ENCODE measurements around the gene SMYD3. TPM values are rescaled to one million over a fixed set of nuclear protein-coding genes. Genes with fewer than 3 reads are reported as not detected.

Gene SMYD3
- total and polyA plus RNA-seq, 2 of the 13 experiments (the other 11 are each of a cell fraction or from before 2014, with no cell fraction given): 27.7 to 35.8 TPM

- WGBS (ENCODE audit: low lambda C conversion rate): 50% methylated on average over 3 of the region's 3 CpGs
- H3K9me3 ChIP-seq (ENCODE audit: low read length): no peaks in the 10 kb centered on the region
- POLR2A ChIA-PET: no interaction called here
- no peaks in the 10 kb centered on the region for H3K79me2 ChIP-seq (ENCODE audit: insufficient read depth, low read length)
- FAIRE-seq: no peak
- in situ Hi-C loops (cut with HindIII; ENCODE audit: extremely low pct_ligation_motif_present, low pct_unique_long_range_greater_than_20kb) (no loop called here), intact Hi-C loops (cut with micrococcal nuclease; ENCODE audit: unreplicated experiment) (no loop called here)
- H3K36me3 ChIP-seq (replicated peaks in 1 of 2; ENCODE audit: control insufficient read depth in 1 of 2, insufficient read depth in 2 of 2, low read length in 2 of 2): no peaks in the 10 kb centered on the region
- no peak overlapping the region for H3K4me3 ChIP-seq (replicated peaks in 1 of 3; ENCODE audit: insufficient read depth in 1 of 3, low read depth in 2 of 3, low read length in 3 of 3)
- BruUV-seq (replicated peaks): no TSS peak
- no peak for ATAC-seq
- H3K4me1 ChIP-seq (ENCODE audit: insufficient read depth, low read length): no peaks in the 10 kb centered on the region; the same call in 1 of the 2 replicates
- H3K27me3 ChIP-seq (ENCODE audit: control insufficient read depth in 1 of 2, insufficient read depth in 2 of 2, low read length in 2 of 2): no peaks in the 10 kb centered on the region
- no peak overlapping the region for H3K9ac ChIP-seq (ENCODE audit: insufficient read depth, low read depth, low read length)
- no peak overlapping the region for H3K27ac ChIP-seq (ENCODE audit: extremely low read length, insufficient read depth, low read length)
- no peak overlapping the region for H2AFZ ChIP-seq (ENCODE audit: low read length)
- DNase-seq (ENCODE audit: low spot score): no peak
- H3K4me2 ChIP-seq (ENCODE audit: low read depth, low read length): no peak overlapping the region
- CTCF ChIA-PET (ENCODE audit: low intra/inter-chr PET ratio, low total read pairs): no interaction called here
- H4K20me1 ChIP-seq (ENCODE audit: insufficient read depth, low read length): no peaks in the 10 kb centered on the region
- TF ChIP-seq, protein P1, sequence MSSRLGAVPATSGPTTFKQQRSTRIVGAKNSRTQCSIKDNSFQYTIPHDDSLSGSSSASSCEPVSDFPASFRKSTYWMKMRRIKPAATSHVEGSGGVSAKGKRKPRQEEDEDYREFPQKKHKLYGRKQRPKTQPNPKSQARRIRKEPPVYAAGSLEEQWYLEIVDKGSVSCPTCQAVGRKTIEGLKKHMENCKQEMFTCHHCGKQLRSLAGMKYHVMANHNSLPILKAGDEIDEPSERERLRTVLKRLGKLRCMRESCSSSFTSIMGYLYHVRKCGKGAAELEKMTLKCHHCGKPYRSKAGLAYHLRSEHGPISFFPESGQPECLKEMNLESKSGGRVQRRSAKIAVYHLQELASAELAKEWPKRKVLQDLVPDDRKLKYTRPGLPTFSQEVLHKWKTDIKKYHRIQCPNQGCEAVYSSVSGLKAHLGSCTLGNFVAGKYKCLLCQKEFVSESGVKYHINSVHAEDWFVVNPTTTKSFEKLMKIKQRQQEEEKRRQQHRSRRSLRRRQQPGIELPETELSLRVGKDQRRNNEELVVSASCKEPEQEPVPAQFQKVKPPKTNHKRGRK (CRISPR knock-in tag; IDR thresholded peaks at IDR 0.05): no peak
- no peak for TF ChIP-seq ARHGAP35 (CRISPR knock-in tag; IDR thresholded peaks at IDR 0.05; ENCODE audit: borderline replicate concordance)
These were observed 789.5 kb downstream of the SMYD3 start for GRCh38 chr1:245717611-245718010.

DNA sequence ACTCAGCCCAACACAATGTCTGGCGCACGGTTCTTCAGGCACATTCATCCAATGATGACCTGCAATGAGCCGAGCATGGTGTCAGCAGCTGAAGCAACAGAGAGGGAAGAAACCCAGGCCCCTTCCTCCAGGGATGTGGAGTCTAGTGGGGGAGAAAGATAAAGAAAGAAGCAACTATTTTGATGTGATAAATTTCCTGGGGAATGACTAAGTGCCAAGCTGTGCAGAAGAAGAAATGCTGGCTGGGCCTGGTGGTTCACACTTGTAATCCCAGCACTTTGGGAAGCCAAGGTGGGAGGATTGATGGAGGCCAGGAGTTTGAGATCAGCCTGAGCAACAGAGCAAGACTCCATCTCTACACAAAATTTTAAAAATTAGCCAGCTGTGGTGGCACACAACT lies 790.5 kb downstream of the SMYD3 start:
- 77% methylated on average over 3 of the region's 3 CpGs for WGBS (ENCODE audit: low lambda C conversion rate)
- H3K4me1 ChIP-seq (ENCODE audit: insufficient read depth, low read length): no peaks in the 10 kb centered on the region; the same call in 1 of the 2 replicates
- ChIA-PET POLR2A (no interaction called here), CTCF (ENCODE audit: low intra/inter-chr PET ratio, low total read pairs) (no interaction called here)
- H3K4me3 ChIP-seq (replicated peaks in 1 of 3; ENCODE audit: insufficient read depth in 1 of 3, low read depth in 2 of 3, low read length in 3 of 3): no peak overlapping the region
- no peaks in the 10 kb centered on the region for H3K79me2 ChIP-seq (ENCODE audit: insufficient read depth, low read length)
- no TSS peak for BruUV-seq (replicated peaks)
- ATAC-seq: no peak
- intact Hi-C loops (cut with micrococcal nuclease; ENCODE audit: unreplicated experiment) (no loop called here), in situ Hi-C loops (cut with HindIII; ENCODE audit: extremely low pct_ligation_motif_present, low pct_unique_long_range_greater_than_20kb) (no loop called here)
- no peak overlapping the region for H2AFZ ChIP-seq (ENCODE audit: low read length)
- H3K4me2 ChIP-seq (ENCODE audit: low read depth, low read length): no peak overlapping the region
- H4K20me1 ChIP-seq (ENCODE audit: insufficient read depth, low read length): no peaks in the 10 kb centered on the region
- no peaks in the 10 kb centered on the region for H3K9me3 ChIP-seq (ENCODE audit: low read length)
- H3K27me3 ChIP-seq (ENCODE audit: control insufficient read depth in 1 of 2, insufficient read depth in 2 of 2, low read length in 2 of 2): no peaks in the 10 kb centered on the region
- H3K36me3 ChIP-seq (replicated peaks in 1 of 2; ENCODE audit: control insufficient read depth in 1 of 2, insufficient read depth in 2 of 2, low read length in 2 of 2): no peaks in the 10 kb centered on the region
- H3K27ac ChIP-seq (ENCODE audit: extremely low read length, insufficient read depth, low read length): no peak overlapping the region
- no peak for DNase-seq (ENCODE audit: low spot score)
- no peak overlapping the region for H3K9ac ChIP-seq (ENCODE audit: insufficient read depth, low read depth, low read length)
- no peak for FAIRE-seq
- no peak for TF ChIP-seq ZNF253 (CRISPR knock-in tag; IDR thresholded peaks at IDR 0.05; ENCODE audit: borderline replicate concordance)
- TF ChIP-seq ZNF160 (CRISPR knock-in tag; IDR thresholded peaks at IDR 0.05): no peak
- no peak for TF ChIP-seq ZNF367 (CRISPR knock-in tag; IDR thresholded peaks at IDR 0.05; ENCODE audit: borderline replicate concordance)
- no peak for TF ChIP-seq MNT (IDR thresholded peaks at IDR 0.05)
- no peak for TF ChIP-seq ZC3H13 (CRISPR knock-in tag; IDR thresholded peaks at IDR 0.05)
- TF ChIP-seq ZNF674 (CRISPR knock-in tag; IDR thresholded peaks at IDR 0.05; ENCODE audit: low read depth): no peak
- TF ChIP-seq RBFOX2 (IDR thresholded peaks at IDR 0.05; ENCODE audit: low read depth, low read length): no peak
- TF ChIP-seq, protein P2, sequence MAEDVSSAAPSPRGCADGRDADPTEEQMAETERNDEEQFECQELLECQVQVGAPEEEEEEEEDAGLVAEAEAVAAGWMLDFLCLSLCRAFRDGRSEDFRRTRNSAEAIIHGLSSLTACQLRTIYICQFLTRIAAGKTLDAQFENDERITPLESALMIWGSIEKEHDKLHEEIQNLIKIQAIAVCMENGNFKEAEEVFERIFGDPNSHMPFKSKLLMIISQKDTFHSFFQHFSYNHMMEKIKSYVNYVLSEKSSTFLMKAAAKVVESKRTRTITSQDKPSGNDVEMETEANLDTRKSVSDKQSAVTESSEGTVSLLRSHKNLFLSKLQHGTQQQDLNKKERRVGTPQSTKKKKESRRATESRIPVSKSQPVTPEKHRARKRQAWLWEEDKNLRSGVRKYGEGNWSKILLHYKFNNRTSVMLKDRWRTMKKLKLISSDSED (CRISPR knock-in tag; IDR thresholded peaks at IDR 0.05): no peak
- no peak for TF ChIP-seq ZNF781 (CRISPR knock-in tag; IDR thresholded peaks at IDR 0.05; ENCODE audit: borderline replicate concordance, not compliant biosample characterization)
- TF ChIP-seq ZNF44 (CRISPR knock-in tag; IDR thresholded peaks at IDR 0.05): no peak
